ENCODE data around the gene DHX38.
A peak's percentile ranks its signal among the peaks of the same experiment; 100 is the strongest.
"Not testable (repeated sequence)": the region's sequence is repeated elsewhere in the genome, so short reads cannot be mapped to it uniquely, and the experiment has no call there.

Gene DHX38

DNA sequence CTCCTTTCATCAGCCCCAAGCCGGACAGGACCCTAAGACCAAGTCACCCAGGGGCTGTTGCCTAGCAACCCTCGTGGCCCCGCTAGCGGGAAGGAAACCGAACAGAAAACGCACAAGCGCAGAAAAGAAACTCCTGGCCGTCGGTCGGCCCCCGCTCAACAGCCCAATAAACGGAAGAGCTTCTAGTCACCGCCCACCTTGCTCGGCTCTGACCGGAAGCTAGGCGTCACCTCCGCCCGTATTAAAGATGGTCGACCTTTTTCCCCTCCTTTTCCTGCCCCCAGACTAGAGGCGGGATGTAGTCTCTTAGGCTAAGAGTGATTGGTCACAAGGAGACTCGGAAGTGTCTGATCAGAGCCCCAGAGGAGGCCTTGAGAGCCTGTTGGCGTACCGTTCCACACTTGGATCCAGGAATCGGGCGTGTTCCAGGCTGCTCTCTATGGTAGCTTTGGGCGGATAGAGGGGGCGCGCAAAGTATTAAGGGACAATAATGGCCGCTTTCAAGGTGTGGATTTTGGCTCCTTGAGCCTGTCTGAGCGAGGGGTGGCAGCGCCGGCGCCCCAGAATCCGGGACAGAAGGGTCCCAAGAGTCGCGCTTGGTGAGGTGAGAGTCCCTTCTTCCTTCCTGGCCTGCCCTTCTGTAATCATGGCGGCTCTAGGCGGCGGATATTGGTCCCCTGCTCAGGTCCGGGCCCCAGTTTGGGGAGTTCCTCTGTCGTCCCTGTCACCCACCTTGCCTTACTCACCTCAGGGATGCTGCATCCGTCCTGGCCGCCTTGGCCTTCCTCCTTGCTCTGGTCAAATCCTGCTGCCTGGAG, at the start of gene DHX38, which contains the start of gene TXNL4B:
TSS of gene DHX38 (plus strand) at position 400 of the 818 bp plus-strand sequence. CDS start 2,311 bp downstream, outside the sequence.
TSS of gene TXNL4B (minus strand) at position 173 of the 818 bp plus-strand sequence. CDS start 2,871 bp downstream, outside the sequence.
- peak; percentile 98 for DNase-seq (ENCODE audit: low spot score)

GRCh38 chr16:72044296-72044695, 49.4 kb upstream of the DHX38 start:
- no peak for DNase-seq (ENCODE audit: low spot score)

GRCh38 chr16:72044825-72045359, 48.8 kb upstream of the DHX38 start:
- DNase-seq (ENCODE audit: low spot score): no peak

- no peak for DNase-seq (ENCODE audit: low spot score)
Observed at GRCh38 chr16:72049110-72049509, 44.5 kb upstream of the DHX38 start.

- no peak for DNase-seq (ENCODE audit: low spot score)
Observed at GRCh38 chr16:72050769-72051464, 42.7 kb upstream of the DHX38 start.

GRCh38 chr16:72051818-72052217, 41.8 kb upstream of the DHX38 start:
- no peak for DNase-seq (ENCODE audit: low spot score)

GRCh38 chr16:72054254-72054847, 39.3 kb upstream of the DHX38 start, which contains the start of gene HP:
Gene HP, plus strand, starts transcription at chr16:72054505. Its CDS starts 148 bp downstream, at chr16:72054653.
- not testable (repeated sequence) for DNase-seq (ENCODE audit: low spot score)

- no peak for DNase-seq (ENCODE audit: low spot score)
Observed at GRCh38 chr16:72055911-72056310, 37.7 kb upstream of the DHX38 start.

- not testable (repeated sequence) for DNase-seq (ENCODE audit: low spot score)
Observed at GRCh38 chr16:72057313-72057712, 36.3 kb upstream of the DHX38 start.

- not testable (repeated sequence) for DNase-seq (ENCODE audit: low spot score)
Observed at GRCh38 chr16:72059060-72059459, 34.6 kb upstream of the DHX38 start.

GRCh38 chr16:72060405-72060804, 33.2 kb upstream of the DHX38 start:
- DNase-seq (ENCODE audit: low spot score): no peak

GRCh38 chr16:72061564-72061963, 32.1 kb upstream of the DHX38 start:
- no peak for DNase-seq (ENCODE audit: low spot score)

DNA sequence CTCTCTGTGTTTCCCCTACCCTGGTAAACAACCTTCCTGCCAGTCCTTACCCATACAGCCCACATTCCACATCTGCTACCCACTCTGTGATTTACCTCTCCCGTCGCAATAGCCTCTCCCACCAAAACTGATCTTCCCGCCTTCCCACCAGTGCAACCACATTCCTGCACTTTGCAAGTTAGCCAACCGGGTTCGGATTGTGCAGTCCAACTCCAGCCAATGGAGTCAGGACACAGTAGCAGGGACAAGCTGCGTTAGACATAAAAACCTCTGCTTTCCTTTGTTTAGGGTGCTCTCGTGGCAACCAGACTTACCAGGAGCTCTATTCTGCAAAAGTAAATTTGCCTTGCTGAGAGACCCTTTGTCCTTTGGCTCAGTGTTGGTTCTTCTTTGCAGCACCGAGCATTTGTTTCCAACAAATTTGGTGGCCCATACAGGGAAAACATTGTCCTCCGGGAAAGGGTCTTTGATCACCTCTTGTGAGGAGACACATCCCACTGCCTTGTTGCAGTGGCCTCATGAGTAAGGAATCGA, 29.2 kb upstream of the DHX38 start:
- no peak for DNase-seq (ENCODE audit: low spot score)

DNA sequence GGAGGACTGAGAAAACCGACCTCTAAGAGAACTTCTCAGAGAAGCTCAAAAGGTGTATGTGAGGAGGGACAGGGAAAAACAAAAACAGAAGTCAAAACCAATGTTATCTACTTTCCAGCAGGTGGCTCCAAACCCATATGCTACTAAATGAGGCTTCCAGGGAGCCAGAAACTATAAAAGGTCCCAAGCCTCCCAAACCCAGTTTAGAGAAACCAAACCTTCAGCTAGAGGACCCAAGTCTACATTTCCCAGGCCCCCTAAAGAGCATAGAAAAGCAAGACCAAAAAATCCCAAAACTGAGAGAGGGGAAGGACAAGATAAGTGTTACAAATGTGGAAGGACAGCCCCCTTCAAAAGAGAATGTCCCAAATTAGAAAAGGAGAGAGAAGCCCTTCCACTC, 26.9 kb upstream of the DHX38 start:
- peak; percentile 43 for DNase-seq (ENCODE audit: low spot score)

GRCh38 chr16:72068930-72069329, 24.7 kb upstream of the DHX38 start:
- no peak for DNase-seq (ENCODE audit: low spot score)

DNA sequence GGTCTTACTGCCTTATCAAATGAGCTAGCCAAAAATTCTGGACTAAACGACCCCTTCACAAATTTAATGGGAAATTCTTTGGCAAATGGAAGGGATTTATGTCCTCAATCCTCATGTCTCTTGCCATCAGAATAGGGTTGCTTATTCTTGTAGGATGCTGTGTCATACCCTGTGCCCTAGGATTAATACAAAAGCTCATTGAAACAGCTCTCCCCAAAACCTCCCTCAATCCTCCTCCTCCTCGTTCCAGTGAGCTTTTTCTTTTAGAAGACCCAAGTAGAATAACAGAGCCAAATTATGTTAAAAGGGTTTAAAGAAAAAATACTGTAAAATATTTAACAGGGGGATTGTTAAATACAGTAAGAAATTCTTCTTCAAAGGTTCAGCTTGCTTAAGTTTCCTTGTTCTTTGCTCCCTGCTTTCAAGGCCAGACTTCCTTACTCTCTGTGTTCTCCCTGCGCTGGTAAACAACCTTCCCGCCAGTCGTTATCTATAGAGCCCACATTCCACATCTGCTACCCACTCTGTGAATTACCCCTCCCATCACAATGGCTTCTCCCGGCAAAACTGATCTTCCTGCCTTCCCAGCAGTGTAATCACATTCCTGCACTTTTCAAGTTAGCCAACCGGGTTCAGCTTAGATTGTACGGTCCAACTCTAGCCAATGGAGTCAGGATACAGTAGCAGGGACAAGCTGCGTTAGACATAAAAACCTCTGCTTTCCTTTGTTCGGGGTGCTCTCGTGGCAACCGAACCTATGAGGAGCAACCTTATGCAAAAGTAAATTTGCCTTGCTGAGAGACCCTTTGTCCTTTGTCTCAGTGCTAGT, 20.9 kb upstream of the DHX38 start:
- DNase-seq (ENCODE audit: low spot score): no peak

GRCh38 chr16:72073560-72074230, 20.0 kb upstream of the DHX38 start:
- no peak for DNase-seq (ENCODE audit: low spot score)

- not testable (repeated sequence) for DNase-seq (ENCODE audit: low spot score)
Observed at GRCh38 chr16:72075067-72075466, 18.6 kb upstream of the DHX38 start.

- DNase-seq (ENCODE audit: low spot score): not testable (repeated sequence)
Observed at GRCh38 chr16:72076991-72077706, 16.5 kb upstream of the DHX38 start.
